Right lobe of liver (tissue), 6 donors: ENCODE data around the gene KIRREL3. TPM values are rescaled to one million over a fixed set of nuclear protein-coding genes. Genes with fewer than 3 reads are reported as not detected.

ENCODE experiments used
- ATAC-seq, 4 donors: fragments of 200-7000 bp; cut with Tn5 transposase; one replicate each; pipeline ENCODE4 v1.9.1; 2020; ENCODE audit warnings: mild to moderate bottlenecking in 4 of 4, moderate library complexity in 4 of 4
- DNase-seq, 3 donors: peaks; one replicate each; pipeline ENCODE4 v3.0.0-alpha.2; 2020
- H3K27ac ChIP-seq, 3 donors: fragments of 200-600 bp; one replicate each; pipeline ENCODE4 v1.8.0; 2022
- H3K27me3 ChIP-seq, 2 donors: fragments of 200-600 bp; one replicate each; pipeline ENCODE4 v1.8.0; 2022
- H3K36me3 ChIP-seq, 4 donors: fragments of 200-600 bp; sonication (generic) in 1 of 4; one replicate each; pipeline versions ENCODE4 v1.5.1 to v1.8.0; 2017 to 2022; ENCODE audit warnings: control low read depth in 1 of 4
- H3K4me1 ChIP-seq, 4 donors: fragments of 200-600 bp; sonication (generic) in 1 of 4; one replicate each; pipeline versions ENCODE4 v1.5.1 to v1.8.0; 2017 to 2022; ENCODE audit warnings: control low read depth in 1 of 4
- H3K4me3 ChIP-seq, 3 donors: fragments of 200-600 bp; one replicate each; pipeline ENCODE4 v1.8.0; 2022
- H3K9me3 ChIP-seq, 4 donors: fragments of 200-600 bp; sonication (generic) in 1 of 4; one replicate each; pipeline versions ENCODE4 v1.5.1 to v1.8.0; 2017 to 2022; ENCODE audit warnings: control low read depth in 1 of 4
- POLR2A ChIP-seq: fragments of 450-650 bp; IDR thresholded peaks from one replicate; pipeline ENCODE4 v1.6.1; 2017; ENCODE audit warnings: antibody characterized with exemption, mild to moderate bottlenecking
- WGBS: methylation state at CpG from one replicate; pipeline ENCODE4 v1.1.6; 2018; ENCODE audit warnings: low coverage, low lambda C conversion rate; ENCODE audit not compliant: insufficient coverage; ENCODE audit errors: missing lambda C conversion rate; 5-methylcytosine and 5-hydroxymethylcytosine counted together
- intact Hi-C, 2 donors: fragments of 100-400 bp; cut with DNase I; formaldehyde crosslinking; loops; one replicate each; pipeline versions ENCODE4 v1.11.2 to v1.14.1; 2022
- total RNA-seq, 6 experiments: library from RNA; depleted of rRNA in 2 of 6; stranded (reverse); fragments of >200 nt in 2 of 6; fragmentation: NEBNext Ultra II Directional in 3 of 6; extraction: Animal tissue kit (Norgen Biotek cat#: 25700) in 3 of 6; gene quantifications; one replicate each; pipeline versions ENCODE4 v1.1.0 to v1.2.4, GENCODE V29; 2016 to 2023
- TF ChIP-seq, protein P1 (sequence below), 4 donors: fragments of 200-600 bp in 3 of 4; fragments of 450-650 bp in 1 of 4; IDR thresholded peaks; one replicate each; pipeline versions ENCODE4 v1.5.1 to v1.8.0; 2016 to 2022; ENCODE audit warnings: antibody characterized with exemption in 4 of 4, mild to moderate bottlenecking in 2 of 4
- donor health status: DM: no; HTN: yes; CAD: no.
- donor health status: DM: no; HTN: no; CAD: no.
- donor health status: DM: no; HTN: no; CAD: no.
- donor health status: DM: no; HTN: yes; CAD: no.
- donor health status: DM: no; HTN: yes; CAD: no.

The KIRREL3 gene
- total RNA-seq, 6 experiments from 2014 or later = not detected

DNA sequence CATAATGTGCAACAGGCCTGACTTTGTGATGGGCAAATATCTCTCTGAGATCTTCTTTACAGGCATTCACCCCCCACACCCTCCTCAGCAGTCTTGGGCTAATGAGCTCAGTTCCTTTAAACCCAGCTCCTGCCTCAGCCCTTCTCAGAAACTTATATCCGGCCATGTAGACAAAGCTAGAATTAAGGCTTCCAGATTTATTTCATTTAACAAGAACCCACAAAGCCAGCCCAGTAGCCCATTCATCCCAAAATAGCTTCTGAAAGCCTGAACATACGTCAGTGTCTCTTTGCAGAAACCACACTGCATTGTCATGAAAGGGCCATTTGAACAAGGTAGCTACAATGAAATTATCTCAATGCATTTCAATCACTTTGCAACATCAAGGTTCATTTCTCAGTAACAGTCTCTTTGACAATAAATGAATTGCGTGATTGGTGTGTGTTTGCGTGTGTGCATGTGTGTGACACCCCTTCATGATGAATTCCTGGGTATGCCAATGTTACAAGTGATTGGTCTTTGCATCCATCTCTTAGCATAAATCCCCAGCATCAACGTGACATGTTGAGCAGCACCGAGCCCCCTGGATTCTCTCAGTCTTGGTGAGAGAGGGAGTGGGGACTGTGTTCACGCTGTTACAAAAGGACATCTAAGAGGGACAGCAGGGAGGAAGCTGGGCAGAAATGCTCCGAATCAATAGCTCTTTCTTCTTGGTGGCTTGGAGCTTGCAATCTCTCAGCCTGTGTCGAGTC is 299.6 kb downstream of the KIRREL3 start:
- no peaks in the 10 kb centered on the region for H3K9me3 ChIP-seq
- 72% methylated on average over 7 of the region's 9 CpGs for WGBS
- no peaks in the 10 kb centered on the region for H3K4me1 ChIP-seq
- ATAC-seq (no peak), DNase-seq (no peak)
- intact Hi-C loops = no loop called here
- H3K27me3 ChIP-seq = no peaks in the 10 kb centered on the region
- H3K4me3 ChIP-seq = no peak overlapping the region
- H3K36me3 ChIP-seq = no peaks in the 10 kb centered on the region
- TF ChIP-seq, protein P1, sequence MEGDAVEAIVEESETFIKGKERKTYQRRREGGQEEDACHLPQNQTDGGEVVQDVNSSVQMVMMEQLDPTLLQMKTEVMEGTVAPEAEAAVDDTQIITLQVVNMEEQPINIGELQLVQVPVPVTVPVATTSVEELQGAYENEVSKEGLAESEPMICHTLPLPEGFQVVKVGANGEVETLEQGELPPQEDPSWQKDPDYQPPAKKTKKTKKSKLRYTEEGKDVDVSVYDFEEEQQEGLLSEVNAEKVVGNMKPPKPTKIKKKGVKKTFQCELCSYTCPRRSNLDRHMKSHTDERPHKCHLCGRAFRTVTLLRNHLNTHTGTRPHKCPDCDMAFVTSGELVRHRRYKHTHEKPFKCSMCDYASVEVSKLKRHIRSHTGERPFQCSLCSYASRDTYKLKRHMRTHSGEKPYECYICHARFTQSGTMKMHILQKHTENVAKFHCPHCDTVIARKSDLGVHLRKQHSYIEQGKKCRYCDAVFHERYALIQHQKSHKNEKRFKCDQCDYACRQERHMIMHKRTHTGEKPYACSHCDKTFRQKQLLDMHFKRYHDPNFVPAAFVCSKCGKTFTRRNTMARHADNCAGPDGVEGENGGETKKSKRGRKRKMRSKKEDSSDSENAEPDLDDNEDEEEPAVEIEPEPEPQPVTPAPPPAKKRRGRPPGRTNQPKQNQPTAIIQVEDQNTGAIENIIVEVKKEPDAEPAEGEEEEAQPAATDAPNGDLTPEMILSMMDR (IDR thresholded peaks at IDR 0.05) = no peak
- no peak for TF ChIP-seq POLR2A
- H3K27ac ChIP-seq = no peak overlapping the region

GRCh38 chr11:126698576-126698975 is 302.0 kb downstream of the KIRREL3 start:
- Histone ChIP-seq H3K36me3 (no peaks in the 10 kb centered on the region), H3K9me3 (no peaks in the 10 kb centered on the region), H3K4me1 (no peaks in the 10 kb centered on the region), H3K27me3 (no peaks in the 10 kb centered on the region), H3K4me3 (no peak overlapping the region), H3K27ac (no peak overlapping the region)
- no peak for ATAC-seq
- DNase-seq = no peak
- WGBS = 45% methylated on average over 3 of the region's 8 CpGs
- TF ChIP-seq POLR2A = no peak
- TF ChIP-seq, protein P1 (IDR thresholded peaks at IDR 0.05) = no peak
- intact Hi-C loops = no loop called here

DNA sequence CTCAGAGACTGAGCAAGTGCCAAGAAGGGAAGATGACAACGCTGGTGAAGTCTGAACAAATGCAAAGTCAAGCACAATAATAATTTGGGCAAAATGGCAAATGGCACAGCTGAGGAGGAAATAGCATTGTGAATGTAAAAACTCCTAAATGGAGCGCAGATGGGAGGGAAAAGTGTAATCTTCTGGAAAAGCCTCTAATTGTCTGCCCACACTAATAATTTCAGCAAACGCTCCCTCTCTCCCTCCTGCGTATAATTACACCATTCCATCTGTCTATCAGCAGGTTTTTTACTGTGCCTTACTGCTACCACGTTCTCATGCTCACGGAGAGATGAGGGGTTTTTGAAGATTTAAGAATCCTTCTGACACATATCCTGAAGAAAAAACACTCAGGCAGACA is 302.6 kb downstream of the KIRREL3 start:
- WGBS = 74% methylated on average over 5 of the region's 6 CpGs
- DNase-seq (no peak), ATAC-seq (no peak)
- Histone ChIP-seq H3K27ac (no peak overlapping the region), H3K27me3 (no peaks in the 10 kb centered on the region), H3K4me3 (no peak overlapping the region), H3K9me3 (no peaks in the 10 kb centered on the region), H3K4me1 (no peaks in the 10 kb centered on the region), H3K36me3 (no peaks in the 10 kb centered on the region)
- intact Hi-C loops = no loop called here
- no peak for TF ChIP-seq POLR2A
- TF ChIP-seq, protein P1 (IDR thresholded peaks at IDR 0.05) = no peak

DNA sequence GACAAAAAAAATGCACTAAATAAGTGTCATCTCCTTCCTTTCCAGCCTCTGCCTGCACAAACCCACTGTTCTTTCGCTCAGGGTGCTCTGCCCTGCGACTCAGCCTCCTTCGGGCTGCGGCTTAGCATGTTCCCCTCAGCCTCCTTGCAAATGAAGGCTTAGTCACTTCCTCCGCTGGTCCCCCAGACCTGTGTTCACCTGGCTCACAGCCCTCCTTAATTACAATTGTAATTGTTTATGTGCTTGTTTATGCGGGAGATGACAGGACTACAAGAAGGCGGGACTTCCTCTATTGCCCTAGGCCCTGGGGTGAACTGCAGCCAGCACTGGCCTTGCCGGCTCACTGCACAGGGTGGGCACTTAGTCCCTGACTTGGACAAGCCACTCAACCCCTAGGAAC is 303.6 kb downstream of the KIRREL3 start:
- H3K4me3 ChIP-seq = no peak overlapping the region
- no peaks in the 10 kb centered on the region for H3K9me3 ChIP-seq
- H3K27ac ChIP-seq = no peak overlapping the region
- WGBS = 86% methylated on average over 6 of the region's 8 CpGs
- intact Hi-C loops = no loop called here
- no peaks in the 10 kb centered on the region for H3K36me3 ChIP-seq
- H3K4me1 ChIP-seq = no peaks in the 10 kb centered on the region
- ATAC-seq (no peak), DNase-seq (no peak)
- TF ChIP-seq, protein P1 (IDR thresholded peaks at IDR 0.05) = no peak
- no peak for TF ChIP-seq POLR2A
- H3K27me3 ChIP-seq = no peaks in the 10 kb centered on the region
